Parathyroid adenoma (tissue), 2 donors: ENCODE data around the gene KITLG.
A peak's percentile ranks its signal among the peaks of the same experiment; 100 is the strongest.

Experiments used
- H2AFZ ChIP-seq: fragments of 300-600 bp; sonication (generic); one replicate; pipeline ENCODE4 v1.7.0; 2017; ENCODE audit warnings: antibody characterized with exemption, mild to moderate bottlenecking
- H3K27ac ChIP-seq: fragments of 300-600 bp; sonication (generic); one replicate; pipeline ENCODE4 v1.7.0; 2017
- H3K27me3 ChIP-seq: fragments of 300-600 bp; sonication (generic); one replicate; pipeline ENCODE4 v1.7.0; 2017; ENCODE audit warnings: low read length; ENCODE audit not compliant: control insufficient read depth, insufficient read depth
- H3K36me3 ChIP-seq: fragments of 300-600 bp; sonication (generic); one replicate; pipeline ENCODE4 v1.7.0; 2017; ENCODE audit warnings: low read length; ENCODE audit not compliant: control insufficient read depth, insufficient read depth
- H3K4me1 ChIP-seq: fragments of 300-600 bp; sonication (generic); one replicate; pipeline ENCODE4 v1.7.0; 2017; ENCODE audit warnings: control low read depth
- H3K4me2 ChIP-seq: fragments of 300-600 bp; sonication (generic); one replicate; pipeline ENCODE4 v1.7.0; 2017; ENCODE audit warnings: low read length
- H3K4me3 ChIP-seq: fragments of 300-600 bp; sonication (generic); one replicate; pipeline ENCODE4 v1.7.0; 2017; ENCODE audit warnings: low read depth, low read length
- H3K79me2 ChIP-seq: fragments of 300-600 bp; sonication (generic); one replicate; pipeline ENCODE4 v1.7.0; 2017; ENCODE audit warnings: control low read depth
- H3K9ac ChIP-seq: fragments of 300-600 bp; sonication (generic); one replicate; pipeline ENCODE4 v1.7.0; 2017; ENCODE audit warnings: mild to moderate bottlenecking
- H3K9me3 ChIP-seq: fragments of 300-600 bp; sonication (generic); one replicate; pipeline ENCODE4 v1.7.0; 2017; ENCODE audit warnings: low read length; ENCODE audit not compliant: control insufficient read depth
- CTCF ChIP-seq: fragments of 300-600 bp; sonication (generic); IDR thresholded peaks from one replicate; pipeline ENCODE4 v1.7.0; 2017; ENCODE audit warnings: antibody characterized with exemption, mild to moderate bottlenecking
- donor health status: primary hyperparathyroidism.

Gene KITLG

GRCh38 chr12:88577537-88577936 lies 2.7 kb downstream of the KITLG start:
- H3K27me3 ChIP-seq: no peaks in the 10 kb centered on the region
- no peaks in the 10 kb centered on the region for H3K79me2 ChIP-seq
- no peaks in the 10 kb centered on the region for H3K36me3 ChIP-seq
- peak overlapping the region; percentile 9 for H3K4me2 ChIP-seq
- no peaks in the 10 kb centered on the region for H3K9me3 ChIP-seq
- no peaks in the 10 kb centered on the region for H3K4me1 ChIP-seq
- no peak overlapping the region for H3K27ac ChIP-seq
- no peak overlapping the region for H3K4me3 ChIP-seq
- H3K9ac ChIP-seq: no peak overlapping the region
- TF ChIP-seq CTCF: no peak
- no peak overlapping the region for H2AFZ ChIP-seq

GRCh38 chr12:88576866-88577265 lies 3.4 kb downstream of the KITLG start:
- Histone ChIP-seq H3K27me3 (no peaks in the 10 kb centered on the region), H3K9me3 (no peaks in the 10 kb centered on the region), H3K4me1 (no peaks in the 10 kb centered on the region), H3K27ac (no peak overlapping the region), H3K9ac (no peak overlapping the region), H2AFZ (no peak overlapping the region), H3K36me3 (no peaks in the 10 kb centered on the region), H3K4me2 (no peak overlapping the region), H3K4me3 (no peak overlapping the region), H3K79me2 (no peaks in the 10 kb centered on the region)
- TF ChIP-seq CTCF: no peak

- H3K4me2 ChIP-seq: no peak overlapping the region
- no peaks in the 10 kb centered on the region for H3K27me3 ChIP-seq
- H3K4me1 ChIP-seq: no peaks in the 10 kb centered on the region
- no peaks in the 10 kb centered on the region for H3K36me3 ChIP-seq
- H3K79me2 ChIP-seq: no peaks in the 10 kb centered on the region
- no peaks in the 10 kb centered on the region for H3K9me3 ChIP-seq
- no peak overlapping the region for H2AFZ ChIP-seq
- no peak for TF ChIP-seq CTCF
- H3K9ac ChIP-seq: no peak overlapping the region
- no peak overlapping the region for H3K4me3 ChIP-seq
- H3K27ac ChIP-seq: no peak overlapping the region
Observed at GRCh38 chr12:88575361-88575970, 4.8 kb downstream of the KITLG start.

GRCh38 chr12:88574278-88574677 lies 6.0 kb downstream of the KITLG start:
- Histone ChIP-seq H3K4me3 (no peak overlapping the region), H3K4me2 (no peak overlapping the region), H3K27me3 (no peaks in the 10 kb centered on the region), H3K27ac (no peak overlapping the region), H2AFZ (no peak overlapping the region), H3K9me3 (no peaks in the 10 kb centered on the region), H3K79me2 (no peaks in the 10 kb centered on the region), H3K4me1 (no peaks in the 10 kb centered on the region), H3K9ac (no peak overlapping the region), H3K36me3 (no peaks in the 10 kb centered on the region)
- no peak for TF ChIP-seq CTCF

- Histone ChIP-seq H3K9me3 (no peaks in the 10 kb centered on the region), H3K4me1 (no peaks in the 10 kb centered on the region), H3K4me2 (no peak overlapping the region), H3K79me2 (no peaks in the 10 kb centered on the region), H3K27ac (no peak overlapping the region), H2AFZ (no peak overlapping the region), H3K27me3 (no peaks in the 10 kb centered on the region), H3K4me3 (no peak overlapping the region), H3K36me3 (no peaks in the 10 kb centered on the region), H3K9ac (no peak overlapping the region)
- no peak for TF ChIP-seq CTCF
Observed at GRCh38 chr12:88573583-88573982, 6.7 kb downstream of the KITLG start.
